Trophoblast cell (in vitro differentiated cells and primary cell): ENCODE data around the gene IZUMO1R.
"Not testable (repeated sequence)": the region's sequence is repeated elsewhere in the genome, so short reads cannot be mapped to it uniquely, and the experiment has no call there.

ENCODE experiments used
- DNase-seq, 2 donors: peaks; one replicate each; pipeline ENCODE4 v3.0.0-alpha.2; 2016
- H2AFZ ChIP-seq: 2 replicates; pipeline ENCODE4 v1.6.1; 2013; ENCODE audit warnings: low read length, moderate library complexity, mild to moderate bottlenecking; ENCODE audit not compliant: insufficient read depth, poor library complexity
- H2AK5ac ChIP-seq: 2 replicates; pipeline ENCODE4 v1.6.1; 2013; ENCODE audit warnings: mild to moderate bottlenecking, low read length
- H2BK120ac ChIP-seq: 2 replicates; pipeline ENCODE4 v1.6.1; 2013; ENCODE audit warnings: low read length, mild to moderate bottlenecking, moderate library complexity; ENCODE audit not compliant: insufficient read depth, poor library complexity
- H2BK12ac ChIP-seq: 2 replicates; pipeline ENCODE4 v1.6.1; 2013; ENCODE audit warnings: mild to moderate bottlenecking, low read length, moderate library complexity
- H2BK5ac ChIP-seq: 2 replicates; pipeline ENCODE4 v1.6.1; 2013; ENCODE audit warnings: low read length, low read depth, moderate library complexity, mild to moderate bottlenecking; ENCODE audit not compliant: poor library complexity
- H3K14ac ChIP-seq: 2 replicates; pipeline ENCODE4 v1.6.1; 2013; ENCODE audit warnings: mild to moderate bottlenecking, low read length
- H3K18ac ChIP-seq: 2 replicates; pipeline ENCODE4 v1.6.1; 2013; ENCODE audit warnings: mild to moderate bottlenecking, low read length
- H3K23ac ChIP-seq: 2 replicates; pipeline ENCODE4 v1.6.1; 2013; ENCODE audit warnings: low read length
- H3K27ac ChIP-seq: 2 replicates; pipeline ENCODE4 v1.5.1; 2013; ENCODE audit warnings: low read depth, mild to moderate bottlenecking, inconsistent platforms, low read length, moderate library complexity
- H3K27me3 ChIP-seq: 2 replicates; pipeline ENCODE4 v1.6.1; 2013; ENCODE audit warnings: inconsistent platforms, mild to moderate bottlenecking, low read length, moderate library complexity; ENCODE audit not compliant: insufficient read depth
- H3K36me3 ChIP-seq, 2 experiments: 1 replicate in 1 of 2; 2 replicates in 1 of 2; pipeline ENCODE4 v1.6.1; 2013; ENCODE audit warnings: low read length in 2 of 2, mild to moderate bottlenecking in 2 of 2, moderate library complexity in 1 of 2; ENCODE audit not compliant: insufficient read depth in 2 of 2, control insufficient read depth in 1 of 2
- H3K4ac ChIP-seq: 2 replicates; pipeline ENCODE4 v1.6.1; 2013; ENCODE audit warnings: low read depth, mild to moderate bottlenecking, low read length, moderate library complexity
- H3K4me1 ChIP-seq, 2 experiments: 1 replicate in 1 of 2; 2 replicates in 1 of 2; pipeline ENCODE4 v1.6.1; 2013; ENCODE audit warnings: low read length in 2 of 2, mild to moderate bottlenecking in 2 of 2, moderate library complexity in 1 of 2; ENCODE audit not compliant: insufficient read depth in 2 of 2, control insufficient read depth in 1 of 2
- H3K4me2 ChIP-seq: 2 replicates; pipeline ENCODE4 v1.6.1; 2013; ENCODE audit warnings: inconsistent platforms, mild to moderate bottlenecking, low read length, moderate library complexity
- H3K4me3 ChIP-seq: 2 replicates; pipeline ENCODE4 v1.5.1; 2013; ENCODE audit warnings: mild to moderate bottlenecking, low read depth, low read length, inconsistent platforms
- H3K79me1 ChIP-seq: one replicate; pipeline ENCODE4 v1.6.1; 2013; ENCODE audit warnings: low read length
- H3K79me2 ChIP-seq: 2 replicates; pipeline ENCODE4 v1.6.1; 2013; ENCODE audit warnings: low read length, mild to moderate bottlenecking; ENCODE audit not compliant: control insufficient read depth, insufficient read depth, poor library complexity
- H3K9ac ChIP-seq: 2 replicates; pipeline ENCODE4 v1.6.1; 2013; ENCODE audit warnings: mild to moderate bottlenecking, low read length
- H3K9me3 ChIP-seq: 2 replicates; pipeline ENCODE4 v1.6.1; 2013; ENCODE audit warnings: low read depth, mild to moderate bottlenecking, control low read depth, inconsistent platforms, low read length; ENCODE audit not compliant: insufficient read depth
- H4K12ac ChIP-seq: 2 replicates; pipeline ENCODE4 v1.6.1; 2013; ENCODE audit warnings: low read depth, mild to moderate bottlenecking, low read length, moderate library complexity
- H4K8ac ChIP-seq: 2 replicates; pipeline ENCODE4 v1.6.1; 2013; ENCODE audit warnings: low read depth, mild to moderate bottlenecking, low read length, moderate library complexity
- H4K91ac ChIP-seq: one replicate; pipeline ENCODE4 v1.6.1; 2013; ENCODE audit warnings: low read depth, mild to moderate bottlenecking, low read length, moderate library complexity
- WGBS: extraction: QIAGEN DNeasy Blood & Tissue Kit; methylation state at CpG from one replicate; pipeline ENCODE4 v1.1.7; 2013; ENCODE audit warnings: missing lambda C conversion rate; ENCODE audit not compliant: insufficient read length, insufficient coverage; ENCODE audit errors: extremely low coverage; 5-methylcytosine and 5-hydroxymethylcytosine counted together

IZUMO1R gene

DNA sequence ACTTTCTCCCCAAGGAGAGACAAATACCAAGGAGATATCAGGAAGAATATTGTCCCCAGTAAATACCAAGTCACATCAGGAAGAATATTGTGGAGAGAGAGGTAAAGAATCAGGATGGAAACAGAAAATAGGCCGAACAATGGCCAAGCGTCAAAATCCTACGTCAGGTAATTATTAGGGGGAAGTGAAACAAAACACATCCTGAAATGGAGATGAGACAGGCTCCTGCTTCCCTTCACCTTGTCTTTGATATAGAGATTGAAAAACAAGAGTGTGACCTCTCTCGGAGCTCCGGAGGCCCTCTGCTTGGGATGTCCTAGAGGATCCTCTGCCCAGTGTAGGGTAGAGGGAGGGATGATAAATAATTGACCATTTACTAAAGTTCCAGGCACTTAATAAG lies 27.4 kb upstream of the IZUMO1R start:
- H2BK5ac ChIP-seq: no peak overlapping the region
- no peak overlapping the region for H3K4ac ChIP-seq
- H3K27me3 ChIP-seq: no peaks in the 10 kb centered on the region
- no peak overlapping the region for H4K8ac ChIP-seq
- no peak overlapping the region for H3K14ac ChIP-seq
- H3K18ac ChIP-seq: no peak overlapping the region
- H3K9me3 ChIP-seq: no peaks in the 10 kb centered on the region
- H4K12ac ChIP-seq: no peak overlapping the region
- H3K9ac ChIP-seq: no peak overlapping the region
- H3K23ac ChIP-seq: no peak overlapping the region
- H3K4me1 ChIP-seq: no peaks in the 10 kb centered on the region
- no peak overlapping the region for H4K91ac ChIP-seq
- no peak overlapping the region for H2AFZ ChIP-seq
- no peak overlapping the region for H3K27ac ChIP-seq
- H3K79me2 ChIP-seq: no peaks in the 10 kb centered on the region
- no peaks in the 10 kb centered on the region for H3K79me1 ChIP-seq
- no peak for DNase-seq
- H3K4me3 ChIP-seq: no peak overlapping the region
- H3K36me3 ChIP-seq: no peaks in the 10 kb centered on the region
- no peak overlapping the region for H2BK120ac ChIP-seq
- no peak overlapping the region for H2AK5ac ChIP-seq
- no CpG with 5 or more reads among the region's 5 CpGs for WGBS
- H2BK12ac ChIP-seq: no peak overlapping the region
- no peak overlapping the region for H3K4me2 ChIP-seq

DNA sequence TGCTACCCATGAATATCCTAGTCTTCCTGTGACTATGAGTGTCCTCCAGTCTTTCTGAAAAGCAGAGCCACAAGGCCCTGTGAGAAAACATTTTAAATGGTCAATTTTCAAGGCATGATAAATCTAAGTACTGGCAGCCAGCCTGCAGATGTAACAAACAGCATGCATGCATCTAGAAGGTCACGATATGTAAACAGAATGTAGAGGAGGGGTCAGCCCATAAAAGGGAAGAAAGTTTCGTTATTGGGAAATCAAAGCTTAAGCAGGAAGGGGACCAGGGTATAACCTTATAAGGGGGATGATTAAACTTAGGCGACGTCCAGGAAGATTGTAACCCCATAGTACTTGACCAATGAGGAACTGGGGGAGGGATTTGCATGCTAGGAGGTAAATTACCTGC lies 26.2 kb upstream of the IZUMO1R start:
- not testable (repeated sequence) for H2BK12ac ChIP-seq, H3K79me1 ChIP-seq, H2AFZ ChIP-seq, H3K14ac ChIP-seq, H3K4me1 ChIP-seq, H3K9me3 ChIP-seq, H2BK5ac ChIP-seq, H3K27ac ChIP-seq, H4K91ac ChIP-seq, H2BK120ac ChIP-seq, DNase-seq, H3K4ac ChIP-seq, H3K79me2 ChIP-seq, H2AK5ac ChIP-seq, H3K4me2 ChIP-seq, H3K18ac ChIP-seq, H3K4me3 ChIP-seq, H3K36me3 ChIP-seq, H3K27me3 ChIP-seq, H3K9ac ChIP-seq, H4K8ac ChIP-seq, H4K12ac ChIP-seq, H3K23ac ChIP-seq
- no CpG with 5 or more reads among the region's 4 CpGs for WGBS

DNA sequence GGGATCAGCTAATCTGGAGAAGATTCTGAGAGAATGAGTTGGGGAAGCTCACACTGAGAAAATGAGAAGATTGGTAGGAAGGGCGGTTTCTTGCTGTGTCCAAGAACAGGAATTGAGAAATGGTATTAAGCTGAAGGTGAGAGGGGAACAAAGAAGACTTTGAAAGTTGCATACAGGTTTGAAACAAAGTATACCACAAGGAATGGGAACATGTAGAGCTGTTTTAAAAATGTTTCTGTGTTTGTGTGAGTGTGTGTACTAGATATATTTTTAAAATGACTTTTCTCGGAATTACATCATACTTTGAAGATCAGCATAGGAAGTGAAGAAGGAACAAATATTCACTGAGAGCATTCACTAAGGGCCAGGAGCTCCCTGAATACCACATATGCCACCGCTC lies 24.4 kb upstream of the IZUMO1R start:
- no peak overlapping the region for H2AK5ac ChIP-seq
- H2AFZ ChIP-seq: no peak overlapping the region
- no peak overlapping the region for H4K91ac ChIP-seq
- H3K4ac ChIP-seq: no peak overlapping the region
- no peak overlapping the region for H3K18ac ChIP-seq
- H3K79me2 ChIP-seq: no peaks in the 10 kb centered on the region
- no peak overlapping the region for H2BK5ac ChIP-seq
- H4K8ac ChIP-seq: no peak overlapping the region
- no peaks in the 10 kb centered on the region for H3K27me3 ChIP-seq
- H3K23ac ChIP-seq: no peak overlapping the region
- no peaks in the 10 kb centered on the region for H3K9me3 ChIP-seq
- H2BK12ac ChIP-seq: no peak overlapping the region
- H2BK120ac ChIP-seq: no peak overlapping the region
- H3K36me3 ChIP-seq: no peaks in the 10 kb centered on the region
- H3K14ac ChIP-seq: no peak overlapping the region
- H3K4me3 ChIP-seq: no peak overlapping the region
- WGBS: no CpG with 5 or more reads among the region's 3 CpGs
- DNase-seq: no peak
- H3K79me1 ChIP-seq: no peaks in the 10 kb centered on the region
- no peak overlapping the region for H4K12ac ChIP-seq
- no peak overlapping the region for H3K4me2 ChIP-seq
- H3K9ac ChIP-seq: no peak overlapping the region
- no peak overlapping the region for H3K27ac ChIP-seq
- no peaks in the 10 kb centered on the region for H3K4me1 ChIP-seq

DNA sequence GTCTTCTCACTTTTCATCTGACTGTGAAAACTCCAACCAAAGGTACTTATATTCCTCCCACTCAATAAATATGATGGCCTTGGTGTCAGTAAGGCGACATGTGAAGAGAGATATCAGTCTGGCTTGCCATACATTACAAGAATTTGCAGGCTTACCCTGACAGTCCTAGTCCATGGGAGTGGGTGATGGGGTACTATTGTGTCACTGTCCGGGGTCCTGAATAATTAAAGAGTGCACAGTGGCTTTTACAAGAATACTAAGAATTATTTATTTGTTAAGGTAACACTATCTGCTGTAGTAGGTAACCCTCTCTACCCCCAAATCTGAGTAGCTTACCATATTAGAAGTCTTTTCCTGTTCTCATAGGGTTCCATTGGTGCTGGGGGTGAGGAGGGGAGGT lies 23.1 kb upstream of the IZUMO1R start:
- H3K4me1 ChIP-seq: no peaks in the 10 kb centered on the region
- H2BK120ac ChIP-seq: no peak overlapping the region
- DNase-seq: no peak
- no peaks in the 10 kb centered on the region for H3K79me1 ChIP-seq
- no peak overlapping the region for H3K4me3 ChIP-seq
- no peak overlapping the region for H3K27ac ChIP-seq
- no peak overlapping the region for H2BK5ac ChIP-seq
- H2AK5ac ChIP-seq: no peak overlapping the region
- no peak overlapping the region for H3K4ac ChIP-seq
- H3K23ac ChIP-seq: no peak overlapping the region
- no peaks in the 10 kb centered on the region for H3K9me3 ChIP-seq
- H3K27me3 ChIP-seq: no peaks in the 10 kb centered on the region
- H3K14ac ChIP-seq: no peak overlapping the region
- WGBS: no CpG with 5 or more reads among the region's 2 CpGs
- no peak overlapping the region for H3K9ac ChIP-seq
- no peak overlapping the region for H2AFZ ChIP-seq
- no peak overlapping the region for H4K12ac ChIP-seq
- H2BK12ac ChIP-seq: no peak overlapping the region
- H4K8ac ChIP-seq: no peak overlapping the region
- no peaks in the 10 kb centered on the region for H3K36me3 ChIP-seq
- H3K79me2 ChIP-seq: no peaks in the 10 kb centered on the region
- H4K91ac ChIP-seq: no peak overlapping the region
- H3K4me2 ChIP-seq: no peak overlapping the region
- H3K18ac ChIP-seq: no peak overlapping the region

DNA sequence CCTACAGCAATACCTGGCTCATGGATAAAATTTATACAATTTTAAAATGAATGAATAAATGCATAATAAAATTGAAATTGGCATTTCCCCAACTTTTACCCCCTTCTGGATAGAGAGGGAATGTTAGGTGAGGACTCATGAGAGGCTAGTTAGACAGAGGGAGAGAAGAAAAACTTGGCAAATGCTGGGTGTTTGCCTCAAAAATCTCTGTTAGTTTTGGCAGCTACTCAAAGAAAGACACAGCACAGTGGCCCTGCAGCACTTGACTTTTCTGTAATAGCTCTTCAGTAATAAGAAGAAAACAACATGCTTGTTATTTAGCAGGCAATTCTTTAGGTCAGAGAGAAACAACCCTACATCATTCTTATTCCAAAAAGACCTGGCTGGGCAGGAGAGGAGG lies 20.7 kb upstream of the IZUMO1R start:
- H3K4ac ChIP-seq: no peak overlapping the region
- H3K9ac ChIP-seq: no peak overlapping the region
- H3K27me3 ChIP-seq: no peaks in the 10 kb centered on the region
- H2AFZ ChIP-seq: no peak overlapping the region
- H2BK120ac ChIP-seq: no peak overlapping the region
- H3K23ac ChIP-seq: no peak overlapping the region
- H3K9me3 ChIP-seq: no peaks in the 10 kb centered on the region
- no peak overlapping the region for H3K14ac ChIP-seq
- H3K4me3 ChIP-seq: no peak overlapping the region
- no peaks in the 10 kb centered on the region for H3K79me1 ChIP-seq
- no peak overlapping the region for H2BK5ac ChIP-seq
- H4K8ac ChIP-seq: no peak overlapping the region
- no peak overlapping the region for H3K4me2 ChIP-seq
- H3K36me3 ChIP-seq: no peaks in the 10 kb centered on the region
- no peaks in the 10 kb centered on the region for H3K4me1 ChIP-seq
- no peak overlapping the region for H3K18ac ChIP-seq
- no peak overlapping the region for H3K27ac ChIP-seq
- H2AK5ac ChIP-seq: no peak overlapping the region
- H4K91ac ChIP-seq: no peak overlapping the region
- no peaks in the 10 kb centered on the region for H3K79me2 ChIP-seq
- H4K12ac ChIP-seq: no peak overlapping the region
- no peak for DNase-seq
- no peak overlapping the region for H2BK12ac ChIP-seq
